ENCODE measurements around the gene IQCE. TPM values are rescaled to one million over a fixed set of nuclear protein-coding genes. Genes with fewer than 3 reads are reported as not detected.

IQCE gene
- polyA plus RNA-seq, 1 donor from 2014 or later = 21.2 TPM

- no peak overlapping the region for H3K9ac ChIP-seq (ENCODE audit: low read length)
- H3F3A ChIP-seq (ENCODE audit: insufficient read depth, low read length, poor library complexity, severe bottlenecking) = no peaks in the 10 kb centered on the region
- peaks cover 34% of the 10 kb centered on the region for H3K79me2 ChIP-seq (replicated peaks; ENCODE audit: insufficient read depth, low read length)
- H3K27me3 ChIP-seq (ENCODE audit: insufficient read depth, low read depth, low read length) = peaks cover 10% of the 10 kb centered on the region
- H3K9me2 ChIP-seq (ENCODE audit: insufficient read depth, low read length) = no peaks in the 10 kb centered on the region
- H3K36me3 ChIP-seq (ENCODE audit: insufficient read depth, low read length) = no peaks in the 10 kb centered on the region
- no peak overlapping the region for H3K27ac ChIP-seq (ENCODE audit: low read length)
- TF ChIP-seq EP300 (conservative IDR thresholded peaks at IDR 0.05; ENCODE audit: poor library complexity, severe bottlenecking) (no peak), MXI1 (conservative IDR thresholded peaks at IDR 0.05; ENCODE audit: poor library complexity, severe bottlenecking) (no peak), CTCF (IDR thresholded peaks at IDR 0.05; ENCODE audit: poor library complexity, severe bottlenecking) (no peak), EZH2 (IDR thresholded peaks at IDR 0.05; ENCODE audit: borderline replicate concordance, insufficient read depth, low read length, poor library complexity, severe bottlenecking) (no peak), TAF1 (IDR thresholded peaks at IDR 0.05; ENCODE audit: low read depth) (no peak), POLR2AphosphoS5 (IDR thresholded peaks at IDR 0.05) (no peak), RAD21 (conservative IDR thresholded peaks at IDR 0.05) (no peak), SMC3 (conservative IDR thresholded peaks at IDR 0.05; ENCODE audit: poor library complexity) (no peak)
- TF ChIP-seq, protein P1, sequence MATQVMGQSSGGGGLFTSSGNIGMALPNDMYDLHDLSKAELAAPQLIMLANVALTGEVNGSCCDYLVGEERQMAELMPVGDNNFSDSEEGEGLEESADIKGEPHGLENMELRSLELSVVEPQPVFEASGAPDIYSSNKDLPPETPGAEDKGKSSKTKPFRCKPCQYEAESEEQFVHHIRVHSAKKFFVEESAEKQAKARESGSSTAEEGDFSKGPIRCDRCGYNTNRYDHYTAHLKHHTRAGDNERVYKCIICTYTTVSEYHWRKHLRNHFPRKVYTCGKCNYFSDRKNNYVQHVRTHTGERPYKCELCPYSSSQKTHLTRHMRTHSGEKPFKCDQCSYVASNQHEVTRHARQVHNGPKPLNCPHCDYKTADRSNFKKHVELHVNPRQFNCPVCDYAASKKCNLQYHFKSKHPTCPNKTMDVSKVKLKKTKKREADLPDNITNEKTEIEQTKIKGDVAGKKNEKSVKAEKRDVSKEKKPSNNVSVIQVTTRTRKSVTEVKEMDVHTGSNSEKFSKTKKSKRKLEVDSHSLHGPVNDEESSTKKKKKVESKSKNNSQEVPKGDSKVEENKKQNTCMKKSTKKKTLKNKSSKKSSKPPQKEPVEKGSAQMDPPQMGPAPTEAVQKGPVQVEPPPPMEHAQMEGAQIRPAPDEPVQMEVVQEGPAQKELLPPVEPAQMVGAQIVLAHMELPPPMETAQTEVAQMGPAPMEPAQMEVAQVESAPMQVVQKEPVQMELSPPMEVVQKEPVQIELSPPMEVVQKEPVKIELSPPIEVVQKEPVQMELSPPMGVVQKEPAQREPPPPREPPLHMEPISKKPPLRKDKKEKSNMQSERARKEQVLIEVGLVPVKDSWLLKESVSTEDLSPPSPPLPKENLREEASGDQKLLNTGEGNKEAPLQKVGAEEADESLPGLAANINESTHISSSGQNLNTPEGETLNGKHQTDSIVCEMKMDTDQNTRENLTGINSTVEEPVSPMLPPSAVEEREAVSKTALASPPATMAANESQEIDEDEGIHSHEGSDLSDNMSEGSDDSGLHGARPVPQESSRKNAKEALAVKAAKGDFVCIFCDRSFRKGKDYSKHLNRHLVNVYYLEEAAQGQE (IDR thresholded peaks at IDR 0.05; ENCODE audit: borderline replicate concordance) = no peak
- H2AFZ ChIP-seq (ENCODE audit: low read depth, low read length) = no peak overlapping the region
- H3K9me3 ChIP-seq (ENCODE audit: low read length) = no peaks in the 10 kb centered on the region
- H3K4me3 ChIP-seq (ENCODE audit: low read length) = peak overlapping the region; percentile 57
- H3K4me2 ChIP-seq (ENCODE audit: low read length) = no peak overlapping the region
- H4K20me1 ChIP-seq (ENCODE audit: insufficient read depth) = no peaks in the 10 kb centered on the region
Observed at GRCh38 chr7:2520761-2521290, 38.0 kb upstream of the IQCE start.

- H3K4me3 ChIP-seq (ENCODE audit: low read length) = peak overlapping the region; percentile 10
- H3K9me3 ChIP-seq (ENCODE audit: low read length) = no peaks in the 10 kb centered on the region
- peaks cover 10% of the 10 kb centered on the region for H3K27me3 ChIP-seq (ENCODE audit: insufficient read depth, low read depth, low read length)
- no peak overlapping the region for H3K4me2 ChIP-seq (ENCODE audit: low read length)
- H3K9me2 ChIP-seq (ENCODE audit: insufficient read depth, low read length) = no peaks in the 10 kb centered on the region
- no peaks in the 10 kb centered on the region for H4K20me1 ChIP-seq (ENCODE audit: insufficient read depth)
- H3K79me2 ChIP-seq (replicated peaks; ENCODE audit: insufficient read depth, low read length) = peaks cover 34% of the 10 kb centered on the region
- H3K9ac ChIP-seq (ENCODE audit: low read length) = no peak overlapping the region
- H3F3A ChIP-seq (ENCODE audit: insufficient read depth, low read length, poor library complexity, severe bottlenecking) = no peaks in the 10 kb centered on the region
- H2AFZ ChIP-seq (ENCODE audit: low read depth, low read length) = no peak overlapping the region
- TF ChIP-seq TAF1 (IDR thresholded peaks at IDR 0.05; ENCODE audit: low read depth) (no peak), RAD21 (conservative IDR thresholded peaks at IDR 0.05) (no peak), EP300 (conservative IDR thresholded peaks at IDR 0.05; ENCODE audit: poor library complexity, severe bottlenecking) (no peak)
- H3K36me3 ChIP-seq (ENCODE audit: insufficient read depth, low read length) = no peaks in the 10 kb centered on the region
- H3K27ac ChIP-seq (ENCODE audit: low read length) = no peak overlapping the region
Observed at GRCh38 chr7:2521341-2521745, 37.4 kb upstream of the IQCE start.

Data from neural cell (in vitro differentiated cells).